HepG2 (cell line): ENCODE measurements around the gene XRCC5. TPM values are rescaled to one million over a fixed set of nuclear protein-coding genes. Genes with fewer than 3 reads are reported as not detected.

ENCODE experiments used
- ATF4 ChIP-seq, 2 experiments: fragments of 450-650 bp in 1 of 2; sonication (generic) in 1 of 2; formaldehyde crosslinking; IDR thresholded peaks; 2 replicates each; pipeline versions ENCODE4 v1.5.0 to v1.8.0; 2020 to 2022; ENCODE audit warnings: mild to moderate bottlenecking in 1 of 2, missing genetic modification reagents in 1 of 2
- DPF2 ChIP-seq: sonication (generic); formaldehyde crosslinking; IDR thresholded peaks from 2 replicates; pipeline ENCODE4 v1.4.0; 2020; ENCODE audit warnings: mild to moderate bottlenecking, low read depth, missing genetic modification reagents, borderline replicate concordance
- FOXA3 ChIP-seq: IDR thresholded peaks from 2 replicates; pipeline ENCODE4 v1.6.1; 2016; ENCODE audit warnings: missing genetic modification reagents, missing compliant biosample characterization
- GABPA ChIP-seq, 2 experiments: IDR thresholded peaks; 2 replicates each; pipeline ENCODE4 v1.6.1; 2011 to 2016; ENCODE audit warnings: low read depth in 2 of 2, low read length in 1 of 2, missing biosample characterization in 1 of 2, missing genetic modification characterization in 1 of 2
- GMEB2 ChIP-seq: IDR thresholded peaks from 2 replicates; pipeline ENCODE4 v1.6.1; 2016; ENCODE audit warnings: missing biosample characterization, missing genetic modification reagents, low read depth
- HNF4A ChIP-seq: sonication (generic); formaldehyde crosslinking; IDR thresholded peaks from 2 replicates; pipeline ENCODE4 v1.4.0; 2020; ENCODE audit warnings: missing genetic modification reagents
- HNRNPL ChIP-seq: fragments of 200-400 bp; formaldehyde crosslinking; IDR thresholded peaks from 2 replicates; pipeline ENCODE4 v1.6.1; 2017; ENCODE audit warnings: mild to moderate bottlenecking, low read depth, low read length
- NFE2L2 ChIP-seq: fragments of 150-350 bp; IDR thresholded peaks from 2 replicates; pipeline ENCODE4 v1.6.1; 2014; ENCODE audit warnings: low read length
- NKX3-1 ChIP-seq: sonication (generic); formaldehyde crosslinking; IDR thresholded peaks from 2 replicates; pipeline ENCODE4 v1.5.0; 2020; ENCODE audit warnings: missing genetic modification reagents
- PAWR ChIP-seq: sonication (generic); formaldehyde crosslinking; IDR thresholded peaks from 2 replicates; pipeline ENCODE4 v1.4.0; 2020; ENCODE audit warnings: missing genetic modification reagents, mild to moderate bottlenecking, borderline replicate concordance
- RCOR2 ChIP-seq: IDR thresholded peaks from 2 replicates; pipeline ENCODE4 v1.6.1; 2016; ENCODE audit warnings: missing biosample characterization, missing genetic modification reagents
- SP5 ChIP-seq: IDR thresholded peaks from 2 replicates; pipeline ENCODE4 v1.6.1; 2016; ENCODE audit warnings: low read depth, borderline replicate concordance
- THRA ChIP-seq: sonication (generic); formaldehyde crosslinking; IDR thresholded peaks from 2 replicates; pipeline ENCODE4 v1.4.0; 2020; ENCODE audit warnings: missing genetic modification reagents, borderline replicate concordance
- TOPORS ChIP-seq: sonication (generic); formaldehyde crosslinking; IDR thresholded peaks from 2 replicates; pipeline ENCODE4 v1.8.0; 2023; ENCODE audit warnings: mild to moderate bottlenecking, missing genetic modification reagents
- ZBTB34 ChIP-seq: sonication (generic); formaldehyde crosslinking; IDR thresholded peaks from 2 replicates; pipeline ENCODE4 v1.8.0; 2022; ENCODE audit warnings: mild to moderate bottlenecking, missing genetic modification reagents
- ZFP82 ChIP-seq: sonication (generic); formaldehyde crosslinking; IDR thresholded peaks from 2 replicates; pipeline ENCODE4 v1.5.1; 2020; ENCODE audit warnings: mild to moderate bottlenecking, missing genetic modification reagents, borderline replicate concordance
- ZNF142 ChIP-seq: sonication (generic); formaldehyde crosslinking; IDR thresholded peaks from 2 replicates; pipeline ENCODE4 v1.4.0; 2020; ENCODE audit warnings: missing genetic modification reagents
- ZNF354B ChIP-seq: sonication (generic); formaldehyde crosslinking; IDR thresholded peaks from 2 replicates; pipeline ENCODE4 v1.8.0; 2022; ENCODE audit warnings: mild to moderate bottlenecking, missing genetic modification reagents
- ZNF616 ChIP-seq: sonication (generic); formaldehyde crosslinking; IDR thresholded peaks from 2 replicates; pipeline ENCODE4 v1.5.0; 2020; ENCODE audit warnings: low read depth, mild to moderate bottlenecking, missing genetic modification reagents
- polyA plus RNA-seq, 8 experiments: library from polyadenylated mRNA; depleted of rRNA in 3 of 8; stranded (reverse) in 7 of 8; unstranded in 1 of 8; fragments of >200 nt; fragmentation: Illumina TruSeq in 4 of 8; extraction: Trizol in 4 of 8; gene quantifications; 2 replicates each; pipeline versions ENCODE4 v1.2.1 to v1.2.3, GENCODE V29; 2011 to 2016; ENCODE audit warnings: low read depth in 4 of 8, missing spikeins in 1 of 8, mixed read lengths in 1 of 8; ENCODE audit not compliant: insufficient read depth in 1 of 8
- total RNA-seq, 5 experiments: library from RNA; depleted of rRNA; stranded (reverse); fragments of >200 nt; fragmentation: Illumina TruSeq; extraction: Trizol; gene quantifications; 2 replicates each; pipeline ENCODE4 v1.2.3, GENCODE V29; 2016; ENCODE audit warnings: low read depth in 1 of 5

XRCC5 gene
- total and polyA plus RNA-seq, 2 of the 13 experiments (the other 11 are each of a cell fraction or from before 2014, with no cell fraction given), result 264 to 454 TPM

- no peak for TF ChIP-seq PAWR (CRISPR knock-in tag)
- no peak for TF ChIP-seq ZNF142
- TF ChIP-seq RCOR2 (CRISPR knock-in tag), result peak; percentile 100
- TF ChIP-seq GABPA (IDR thresholded peaks at IDR 0.05; ENCODE audit: low read depth, low read length), result no peak
- peak; percentile 58; the same call in 1 of the 2 replicates for TF ChIP-seq GABPA (CRISPR knock-in tag; IDR thresholded peaks at IDR 0.05; ENCODE audit: low read depth)
- peak in 1 of 2 experiments; percentile 98; a peak in 2 of 4 replicates for TF ChIP-seq ATF4 (CRISPR knock-in tag; IDR thresholded peaks at IDR 0.05)
- TF ChIP-seq NFE2L2, result no peak
- TF ChIP-seq ZFP82 (CRISPR knock-in tag), result peak; percentile 87; the same call in 1 of the 2 replicates
- TF ChIP-seq ZBTB34, result no peak
- TF ChIP-seq ZNF354B (CRISPR knock-in tag), result no peak
- peak; percentile 97 for TF ChIP-seq DPF2
- TF ChIP-seq HNF4A, result peak; percentile 100
- TF ChIP-seq FOXA3 (CRISPR knock-in tag), result peak; percentile 96
- TF ChIP-seq SP5 (CRISPR knock-in tag), result 0 out of 2 replicates have a peak, but pooled peaks have one; percentile 52
- TF ChIP-seq GMEB2 (CRISPR knock-in tag), result 0 out of 2 replicates have a peak, but pooled peaks have one; percentile 48
- peak; percentile 60; the same call in 1 of the 2 replicates for TF ChIP-seq TOPORS (CRISPR knock-in tag)
- peak; percentile 96 for TF ChIP-seq THRA (CRISPR knock-in tag)
- TF ChIP-seq ZNF616, result 0 out of 2 replicates have a peak, but pooled peaks have one; percentile 36
- no peak for TF ChIP-seq HNRNPL
- TF ChIP-seq NKX3-1, result no peak; the same call in 1 of the 2 replicates
These were observed 30.4 kb upstream of the XRCC5 start (continued) for GRCh38 chr2:216078776-216079175.
